ENCODE data around the gene INPP5D.
"Not testable (repeated sequence)": the region's sequence is repeated elsewhere in the genome, so short reads cannot be mapped to it uniquely, and the experiment has no call there.

Gene INPP5D

GRCh38 chr2:233118648-233119000, 58.5 kb downstream of the INPP5D start:
- no peak for DNase-seq (ENCODE audit: low read depth)

DNA sequence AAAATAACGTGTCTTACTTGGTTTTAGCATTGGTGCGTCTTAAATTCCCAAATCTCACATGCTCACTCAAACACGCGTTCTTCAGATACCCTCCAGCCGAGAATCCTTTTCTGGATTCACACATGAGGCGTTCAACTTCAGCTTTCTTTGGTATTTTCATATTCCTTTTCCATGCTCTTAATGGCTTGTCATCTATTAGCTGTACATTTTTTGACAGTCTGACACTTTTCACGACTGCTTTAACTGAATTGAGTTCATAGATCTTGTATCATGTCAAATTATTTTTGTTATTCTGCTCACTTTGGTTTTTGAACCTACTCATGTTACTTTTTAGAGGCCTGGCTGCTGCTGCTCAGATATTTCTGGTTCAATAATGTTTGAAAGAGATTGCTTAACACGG, 59.0 kb downstream of the INPP5D start:
- DNase-seq (ENCODE audit: low read depth): no peak

DNA sequence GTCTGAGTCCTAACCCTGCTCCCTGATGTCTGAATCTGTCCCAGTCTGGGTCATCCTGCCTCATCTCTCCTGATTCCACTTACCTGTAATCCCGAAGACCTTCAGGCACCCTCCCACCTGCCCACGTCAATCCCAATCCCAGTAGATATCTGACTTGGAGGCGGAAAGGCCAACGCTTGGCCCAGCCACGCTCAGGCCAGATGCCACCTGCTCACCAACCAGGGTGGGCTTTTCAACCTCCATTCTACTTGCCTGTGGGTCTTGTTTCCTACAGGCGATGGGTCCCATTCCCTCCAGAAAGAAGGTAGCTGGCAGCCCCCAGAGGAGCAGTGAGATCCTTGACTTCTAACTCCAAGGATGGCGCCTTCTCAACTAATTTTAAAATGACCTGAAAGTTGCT, 59.7 kb downstream of the INPP5D start:
- no peak for DNase-seq (ENCODE audit: low read depth)

- no peak for DNase-seq (ENCODE audit: low read depth)
Observed at GRCh38 chr2:233120459-233120858, 60.3 kb downstream of the INPP5D start.

- no peak for DNase-seq (ENCODE audit: low read depth)
Observed at GRCh38 chr2:233121856-233122255, 61.7 kb downstream of the INPP5D start.

GRCh38 chr2:233122541-233122940, 62.4 kb downstream of the INPP5D start:
- DNase-seq (ENCODE audit: low read depth): no peak

DNA sequence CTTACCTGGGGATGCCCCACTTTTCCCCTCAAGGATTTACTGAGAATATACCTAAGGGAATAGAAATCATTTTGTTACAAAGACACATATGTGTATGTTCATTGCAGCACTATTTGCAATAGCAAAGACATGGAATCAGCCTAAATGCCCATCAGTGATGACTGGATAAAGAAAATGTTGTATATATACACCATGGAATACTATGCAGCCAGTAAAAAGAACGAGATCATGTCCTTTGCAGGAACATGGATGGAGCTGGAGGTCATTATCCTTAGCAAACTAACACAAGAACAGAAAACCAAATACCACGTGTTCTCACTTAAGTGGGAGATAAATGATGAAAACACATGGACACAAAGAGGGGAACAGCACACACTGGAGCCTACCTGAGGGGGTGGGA, 63.4 kb downstream of the INPP5D start:
- DNase-seq (ENCODE audit: low read depth): not testable (repeated sequence)

DNA sequence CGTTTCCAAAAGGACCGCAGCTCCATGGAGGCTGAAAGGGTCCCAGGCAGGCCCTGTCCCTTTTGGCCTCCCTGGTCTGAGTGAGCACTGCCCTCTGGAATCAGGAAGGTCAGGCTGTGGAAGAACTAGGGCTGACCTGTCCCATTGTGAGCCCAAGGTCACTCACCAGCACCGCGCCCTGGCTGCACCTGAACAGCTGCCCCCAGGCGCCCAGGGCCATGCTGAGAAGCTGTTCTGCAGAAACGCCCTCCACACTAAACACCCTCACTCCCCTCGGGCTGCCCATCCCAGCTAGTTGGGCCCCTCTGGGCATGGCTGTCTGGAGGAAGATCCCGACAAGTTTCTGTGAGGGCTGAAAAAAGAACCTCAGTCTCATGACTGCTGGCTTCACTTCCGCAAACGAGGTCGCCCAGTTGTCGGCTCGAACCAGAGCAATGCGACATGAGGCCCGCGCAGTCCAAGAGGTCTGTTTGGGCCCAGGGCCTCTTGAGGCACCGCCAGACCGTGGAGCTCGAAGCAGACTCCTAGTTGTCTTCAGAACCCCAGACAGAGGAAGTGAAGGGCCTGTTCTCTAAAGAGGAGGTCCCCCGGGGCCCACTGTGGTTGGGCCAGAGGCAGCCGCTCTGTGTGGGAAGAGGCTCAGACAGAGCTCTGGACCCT, 64.4 kb downstream of the INPP5D start:
- no peak for DNase-seq (ENCODE audit: low read depth)

DNA sequence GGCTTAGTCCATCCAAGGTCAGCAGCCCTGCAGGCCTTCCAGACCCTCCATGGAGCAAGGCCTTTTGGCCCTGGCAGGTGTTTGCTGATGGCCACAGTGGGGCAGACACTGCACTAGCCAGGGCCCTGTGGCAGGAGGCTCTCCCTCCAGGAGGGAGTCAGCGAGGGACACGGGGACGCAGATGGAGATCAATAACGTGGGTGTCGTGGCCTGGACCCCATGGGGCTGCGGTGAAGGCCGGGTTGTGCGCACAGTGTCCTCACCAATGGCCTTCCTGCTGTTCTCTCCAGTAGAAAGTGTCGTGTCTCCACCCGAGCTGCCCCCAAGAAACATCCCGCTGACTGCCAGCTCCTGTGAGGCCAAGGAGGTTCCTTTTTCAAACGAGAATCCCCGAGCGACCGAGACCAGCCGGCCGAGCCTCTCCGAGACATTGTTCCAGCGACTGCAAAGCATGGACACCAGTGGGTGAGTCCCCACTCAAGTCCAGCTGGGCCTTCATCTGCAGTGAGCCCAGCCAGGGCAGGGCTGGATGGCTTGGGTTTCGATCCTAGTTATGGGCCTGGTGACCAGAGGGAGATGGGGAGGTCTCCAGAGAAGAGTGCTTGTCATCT, 65.4 kb downstream of the INPP5D start:
- DNase-seq (ENCODE audit: low read depth): no peak

GRCh38 chr2:233129351-233129978, 69.3 kb downstream of the INPP5D start:
- DNase-seq (ENCODE audit: low read depth): no peak

- DNase-seq (ENCODE audit: low read depth): no peak
Observed at GRCh38 chr2:233130024-233130423, 69.9 kb downstream of the INPP5D start.

DNA sequence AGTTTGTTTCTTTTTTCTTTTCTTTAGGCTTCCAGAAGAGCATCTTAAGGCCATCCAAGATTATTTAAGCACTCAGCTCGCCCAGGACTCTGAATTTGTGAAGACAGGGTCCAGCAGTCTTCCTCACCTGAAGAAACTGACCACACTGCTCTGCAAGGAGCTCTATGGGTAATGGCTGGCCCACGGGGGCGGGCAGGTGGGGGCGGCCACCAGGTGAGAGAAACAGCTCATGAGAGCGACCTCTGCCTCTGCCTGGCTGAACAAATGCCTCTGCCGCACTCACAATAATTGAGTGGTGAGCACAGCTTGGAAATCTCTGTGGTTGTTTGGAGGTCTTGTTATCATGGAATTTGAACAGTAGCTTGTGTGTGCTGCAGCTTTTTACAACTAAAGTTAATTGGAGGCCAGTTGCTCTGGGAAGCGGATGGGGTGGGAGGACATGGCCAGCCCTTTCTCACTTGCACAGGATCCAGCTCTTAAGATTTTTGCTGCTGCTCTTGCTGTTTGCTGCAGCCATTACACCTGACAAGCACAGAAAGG, 70.4 kb downstream of the INPP5D start:
- DNase-seq (ENCODE audit: low read depth): no peak

DNA sequence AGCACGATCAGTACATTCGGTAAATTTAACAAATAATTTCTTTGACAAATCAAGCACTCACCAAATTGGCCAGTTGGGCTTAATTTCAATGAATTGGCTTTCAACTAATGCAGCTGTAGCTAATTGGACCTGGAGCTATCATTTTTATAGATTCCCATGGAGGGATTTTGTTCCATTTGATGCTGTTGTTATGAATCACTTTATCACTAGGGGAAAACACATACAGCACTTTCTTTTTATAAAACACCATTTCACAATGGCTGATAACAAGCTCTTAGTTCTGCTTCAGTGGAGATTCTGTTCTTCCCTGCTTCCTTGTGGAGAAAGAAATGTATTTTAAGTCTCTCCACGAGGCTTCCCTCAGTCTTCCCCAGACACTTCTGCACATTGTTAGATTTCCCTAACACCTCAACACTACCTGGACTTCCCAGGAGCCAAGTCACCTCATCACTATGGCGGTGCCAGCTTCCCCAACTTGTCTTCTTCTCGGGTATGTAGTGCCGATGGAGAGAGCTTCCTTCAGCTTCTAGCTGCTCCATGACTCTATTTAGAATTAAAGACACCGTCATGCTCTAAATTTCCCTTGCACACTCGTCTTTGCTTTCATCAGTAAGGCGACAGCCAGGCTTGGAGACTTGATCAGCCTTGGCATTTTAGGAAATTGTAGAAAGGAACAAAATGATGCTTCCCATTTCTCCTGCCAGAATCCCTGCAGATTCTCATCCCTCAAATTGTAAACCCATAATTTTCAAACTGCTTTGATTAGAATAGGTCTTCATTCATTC, 72.0 kb downstream of the INPP5D start:
- no peak for DNase-seq (ENCODE audit: low read depth)

DNA sequence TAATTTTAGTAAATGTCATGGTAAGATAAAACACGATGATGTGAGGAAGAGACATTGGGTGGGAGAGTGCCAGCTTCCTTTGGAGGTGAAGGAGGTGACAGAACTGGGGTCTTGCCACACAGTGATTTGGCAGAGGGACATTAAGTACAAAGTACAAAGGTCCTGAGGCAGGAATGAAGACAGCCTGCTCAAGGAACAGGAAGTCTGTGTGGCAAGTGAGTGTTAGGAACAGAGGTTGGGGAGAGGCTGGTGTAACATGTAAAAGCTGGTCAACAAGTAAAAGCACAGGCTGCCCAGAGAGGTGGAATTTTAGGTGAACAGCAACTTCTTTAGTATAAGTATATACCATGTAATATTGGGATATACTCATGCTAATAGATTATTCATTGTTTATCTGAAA, 73.1 kb downstream of the INPP5D start:
- DNase-seq (ENCODE audit: low read depth): no peak

- DNase-seq (ENCODE audit: low read depth): no peak
Observed at GRCh38 chr2:233135421-233135820, 75.3 kb downstream of the INPP5D start.

DNA sequence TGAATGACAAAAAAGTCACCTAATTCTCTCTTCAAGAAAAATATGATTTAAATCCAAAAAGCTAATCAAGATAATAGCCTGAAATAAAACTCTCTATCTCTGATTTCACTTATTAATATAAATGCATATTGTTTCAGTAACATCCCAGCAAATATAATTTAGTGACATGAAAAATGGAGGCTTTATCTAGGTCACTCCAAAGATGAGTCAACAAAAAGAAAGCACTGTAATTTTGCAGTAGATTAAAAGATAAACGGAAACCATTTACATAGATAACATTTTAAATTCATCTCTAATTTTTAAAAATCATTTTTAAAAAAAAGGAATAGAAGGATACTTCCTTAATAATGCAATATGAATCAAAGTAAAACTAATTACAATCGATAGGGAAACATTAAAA, 76.9 kb downstream of the INPP5D start:
- DNase-seq (ENCODE audit: low read depth): no peak

DNA sequence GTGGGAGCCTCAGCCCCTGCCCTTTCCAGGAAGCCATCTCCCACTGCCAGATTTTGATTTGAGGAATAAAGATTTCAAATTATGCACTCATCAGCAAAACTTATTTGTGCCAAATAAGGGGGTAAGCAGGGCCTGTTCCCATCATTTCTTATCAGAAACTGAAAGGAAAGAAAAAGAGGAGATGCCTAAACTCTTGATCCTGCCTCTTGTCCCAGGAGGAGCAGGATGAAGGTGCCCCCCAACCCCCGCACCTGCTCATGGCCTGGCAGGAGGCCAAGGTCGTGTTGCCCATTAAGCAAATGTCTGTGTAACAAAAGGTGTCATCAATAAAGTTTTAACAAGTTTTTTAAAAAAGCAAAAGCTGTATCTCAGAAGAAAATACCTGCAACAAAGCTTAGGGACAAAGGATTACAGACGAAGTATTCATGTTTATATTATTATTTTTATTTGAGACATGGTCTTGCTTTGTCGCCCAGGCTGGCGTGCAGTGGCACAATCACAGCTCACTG, 80.0 kb downstream of the INPP5D start:
- no peak for DNase-seq (ENCODE audit: low read depth)

DNA sequence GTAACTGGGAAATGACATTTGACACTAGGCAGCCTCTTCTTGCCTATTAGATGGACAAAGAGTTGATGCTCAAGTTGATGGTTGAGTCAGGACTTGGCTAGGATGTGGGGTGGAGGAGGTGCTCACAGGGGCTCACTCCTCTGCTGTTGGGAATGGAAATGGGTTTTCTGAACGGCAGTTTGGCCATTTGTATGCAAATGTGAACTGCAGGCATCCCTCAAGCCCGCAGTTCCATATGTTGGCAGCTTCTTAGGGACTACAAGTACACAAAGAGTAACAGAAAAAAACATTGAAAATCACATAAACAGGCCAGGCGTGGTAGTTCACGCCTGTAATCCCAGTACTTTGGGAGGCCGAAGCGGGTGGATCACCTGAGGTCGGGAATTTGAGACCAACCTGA, 80.8 kb downstream of the INPP5D start:
- no peak for DNase-seq (ENCODE audit: low read depth)

- DNase-seq (ENCODE audit: low read depth): no peak
Observed at GRCh38 chr2:233141901-233142300, 81.8 kb downstream of the INPP5D start.

GRCh38 chr2:233142355-233142897, 82.3 kb downstream of the INPP5D start:
- DNase-seq (ENCODE audit: low read depth): no peak

DNA sequence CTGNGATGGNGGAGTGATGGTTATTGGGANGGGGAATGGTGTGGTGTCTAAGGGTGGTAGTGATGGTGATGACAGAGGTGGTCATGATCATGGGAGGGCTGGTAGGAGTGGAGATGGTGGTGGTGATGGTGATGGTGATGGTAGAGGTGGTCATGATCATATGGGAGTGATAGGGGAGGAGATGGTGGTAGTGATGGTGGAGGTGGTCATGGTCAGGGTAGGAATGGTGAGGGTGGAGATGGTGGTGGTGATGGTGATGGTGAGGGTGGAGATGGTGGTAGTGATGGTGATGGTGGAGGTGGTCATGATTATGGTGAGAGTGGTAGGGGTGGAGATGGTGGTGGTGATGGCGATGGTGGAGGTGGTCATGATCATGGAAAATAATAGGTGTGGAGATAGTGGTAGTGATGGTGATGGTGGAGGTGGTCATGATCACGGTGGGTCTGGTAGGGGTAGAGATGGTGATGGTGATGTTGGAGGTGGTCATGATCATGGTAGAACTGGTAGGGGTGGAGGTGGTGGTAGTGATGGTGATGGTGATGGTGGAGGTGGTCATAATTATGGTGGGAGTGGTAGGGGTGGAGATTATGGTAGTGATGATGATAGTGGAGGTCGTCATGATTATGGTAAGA, 83.7 kb downstream of the INPP5D start:
- no peak for DNase-seq (ENCODE audit: low read depth)

- DNase-seq (ENCODE audit: low read depth): no peak
Observed at GRCh38 chr2:233145726-233146125, 85.6 kb downstream of the INPP5D start.

All from stromal cell of bone marrow (primary cell).